ENCODE data around the gene SGCG.

DNA sequence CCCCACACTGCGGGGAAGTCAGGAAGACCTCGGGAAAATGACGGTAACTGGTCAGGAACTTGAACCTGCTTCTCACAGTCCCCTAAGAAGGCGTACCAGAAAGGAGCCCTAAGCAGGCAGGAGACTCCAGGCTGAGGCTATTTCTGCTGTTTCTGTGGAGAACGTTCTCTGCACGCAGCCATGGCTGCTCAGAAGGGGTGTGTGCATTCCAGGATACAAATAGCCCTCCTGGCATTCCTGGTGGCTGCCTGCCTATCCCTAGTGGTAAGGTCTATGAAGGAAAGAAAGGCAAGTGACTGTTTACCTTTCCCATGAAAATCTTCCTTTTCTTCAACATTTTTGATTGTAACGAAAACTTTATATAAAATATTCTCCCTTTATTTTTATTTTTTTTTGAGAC lies 2.5 kb downstream of the SGCG start:
- TF ChIP-seq EZH2 (IDR thresholded peaks at IDR 0.05; ENCODE audit: borderline replicate concordance, insufficient read depth, low read length, poor library complexity, severe bottlenecking), result no peak
- TF ChIP-seq, protein P1, sequence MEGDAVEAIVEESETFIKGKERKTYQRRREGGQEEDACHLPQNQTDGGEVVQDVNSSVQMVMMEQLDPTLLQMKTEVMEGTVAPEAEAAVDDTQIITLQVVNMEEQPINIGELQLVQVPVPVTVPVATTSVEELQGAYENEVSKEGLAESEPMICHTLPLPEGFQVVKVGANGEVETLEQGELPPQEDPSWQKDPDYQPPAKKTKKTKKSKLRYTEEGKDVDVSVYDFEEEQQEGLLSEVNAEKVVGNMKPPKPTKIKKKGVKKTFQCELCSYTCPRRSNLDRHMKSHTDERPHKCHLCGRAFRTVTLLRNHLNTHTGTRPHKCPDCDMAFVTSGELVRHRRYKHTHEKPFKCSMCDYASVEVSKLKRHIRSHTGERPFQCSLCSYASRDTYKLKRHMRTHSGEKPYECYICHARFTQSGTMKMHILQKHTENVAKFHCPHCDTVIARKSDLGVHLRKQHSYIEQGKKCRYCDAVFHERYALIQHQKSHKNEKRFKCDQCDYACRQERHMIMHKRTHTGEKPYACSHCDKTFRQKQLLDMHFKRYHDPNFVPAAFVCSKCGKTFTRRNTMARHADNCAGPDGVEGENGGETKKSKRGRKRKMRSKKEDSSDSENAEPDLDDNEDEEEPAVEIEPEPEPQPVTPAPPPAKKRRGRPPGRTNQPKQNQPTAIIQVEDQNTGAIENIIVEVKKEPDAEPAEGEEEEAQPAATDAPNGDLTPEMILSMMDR (IDR thresholded peaks at IDR 0.05; ENCODE audit: poor library complexity, severe bottlenecking), result no peak
- TF ChIP-seq, protein P2, sequence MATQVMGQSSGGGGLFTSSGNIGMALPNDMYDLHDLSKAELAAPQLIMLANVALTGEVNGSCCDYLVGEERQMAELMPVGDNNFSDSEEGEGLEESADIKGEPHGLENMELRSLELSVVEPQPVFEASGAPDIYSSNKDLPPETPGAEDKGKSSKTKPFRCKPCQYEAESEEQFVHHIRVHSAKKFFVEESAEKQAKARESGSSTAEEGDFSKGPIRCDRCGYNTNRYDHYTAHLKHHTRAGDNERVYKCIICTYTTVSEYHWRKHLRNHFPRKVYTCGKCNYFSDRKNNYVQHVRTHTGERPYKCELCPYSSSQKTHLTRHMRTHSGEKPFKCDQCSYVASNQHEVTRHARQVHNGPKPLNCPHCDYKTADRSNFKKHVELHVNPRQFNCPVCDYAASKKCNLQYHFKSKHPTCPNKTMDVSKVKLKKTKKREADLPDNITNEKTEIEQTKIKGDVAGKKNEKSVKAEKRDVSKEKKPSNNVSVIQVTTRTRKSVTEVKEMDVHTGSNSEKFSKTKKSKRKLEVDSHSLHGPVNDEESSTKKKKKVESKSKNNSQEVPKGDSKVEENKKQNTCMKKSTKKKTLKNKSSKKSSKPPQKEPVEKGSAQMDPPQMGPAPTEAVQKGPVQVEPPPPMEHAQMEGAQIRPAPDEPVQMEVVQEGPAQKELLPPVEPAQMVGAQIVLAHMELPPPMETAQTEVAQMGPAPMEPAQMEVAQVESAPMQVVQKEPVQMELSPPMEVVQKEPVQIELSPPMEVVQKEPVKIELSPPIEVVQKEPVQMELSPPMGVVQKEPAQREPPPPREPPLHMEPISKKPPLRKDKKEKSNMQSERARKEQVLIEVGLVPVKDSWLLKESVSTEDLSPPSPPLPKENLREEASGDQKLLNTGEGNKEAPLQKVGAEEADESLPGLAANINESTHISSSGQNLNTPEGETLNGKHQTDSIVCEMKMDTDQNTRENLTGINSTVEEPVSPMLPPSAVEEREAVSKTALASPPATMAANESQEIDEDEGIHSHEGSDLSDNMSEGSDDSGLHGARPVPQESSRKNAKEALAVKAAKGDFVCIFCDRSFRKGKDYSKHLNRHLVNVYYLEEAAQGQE (IDR thresholded peaks at IDR 0.05; ENCODE audit: borderline replicate concordance), result no peak
- TF ChIP-seq TAF1 (IDR thresholded peaks at IDR 0.05; ENCODE audit: low read depth), result no peak
- no peak for TF ChIP-seq POLR2AphosphoS5 (IDR thresholded peaks at IDR 0.05)
- TF ChIP-seq RAD21 (conservative IDR thresholded peaks at IDR 0.05), result no peak
- TF ChIP-seq EP300 (conservative IDR thresholded peaks at IDR 0.05; ENCODE audit: poor library complexity, severe bottlenecking), result no peak
- no peak for TF ChIP-seq MXI1 (conservative IDR thresholded peaks at IDR 0.05; ENCODE audit: poor library complexity, severe bottlenecking)
- no peak for TF ChIP-seq SMC3 (conservative IDR thresholded peaks at IDR 0.05; ENCODE audit: poor library complexity)
